ENCODE measurements around the gene ANGPTL2. TPM values are rescaled to one million over a fixed set of nuclear protein-coding genes. Genes with fewer than 3 reads are reported as not detected.

ANGPTL2 gene
- total RNA-seq, 1 donor from 2014 or later: 17.5 TPM

GRCh38 chr9:127095411-127095810 lies 27.0 kb downstream of the ANGPTL2 start:
- H3K36me3 ChIP-seq (ENCODE audit: insufficient read depth, low read length): no peaks in the 10 kb centered on the region
- H3K9ac ChIP-seq (ENCODE audit: low read length): no peak overlapping the region
- H3K27me3 ChIP-seq (ENCODE audit: insufficient read depth, low read length): peaks cover 38% of the 10 kb centered on the region
- Mint-ChIP-seq H3K4me1 (ENCODE audit: low read depth, unreplicated experiment) (no peaks in the 10 kb centered on the region), H3K27ac (ENCODE audit: unreplicated experiment) (no peak overlapping the region), H3K4me3 (ENCODE audit: unreplicated experiment) (no peak overlapping the region), H3K27me3 (ENCODE audit: low read depth, unreplicated experiment) (peaks cover 22% of the 10 kb centered on the region), H3K9me3 (ENCODE audit: unreplicated experiment) (no peaks in the 10 kb centered on the region), H3K36me3 (ENCODE audit: low read depth, unreplicated experiment) (peaks cover 3% of the 10 kb centered on the region)
- H3K4me1 ChIP-seq (ENCODE audit: insufficient read depth, low read length): peaks cover 10% of the 10 kb centered on the region
- no peak overlapping the region for H3K27ac ChIP-seq (ENCODE audit: low read depth, low read length)
- no peaks in the 10 kb centered on the region for H3K79me2 ChIP-seq (ENCODE audit: insufficient read depth, low read length)
- no peak for TF ChIP-seq CTCF (IDR thresholded peaks at IDR 0.05; ENCODE audit: insufficient read depth, low read depth, low read length)
- TF ChIP-seq EZH2 (IDR thresholded peaks at IDR 0.05; ENCODE audit: insufficient read depth, low read length): no peak
- H3K4me3 ChIP-seq (ENCODE audit: insufficient read depth, low read depth, low read length): no peak overlapping the region
- H3K4me2 ChIP-seq (ENCODE audit: low read length): no peak overlapping the region
- H3K9me3 ChIP-seq (ENCODE audit: insufficient read depth, low read depth, low read length): no peaks in the 10 kb centered on the region
- FAIRE-seq: no peak
- no peak overlapping the region for H2AFZ ChIP-seq (ENCODE audit: low read depth, low read length)
- no peak for DNase-seq (ENCODE audit: low read depth)
- H4K20me1 ChIP-seq (ENCODE audit: insufficient read depth, low read length): peaks cover 18% of the 10 kb centered on the region

- H3K27ac ChIP-seq (ENCODE audit: low read depth, low read length): no peak overlapping the region
- H3K9ac ChIP-seq (ENCODE audit: low read length): no peak overlapping the region
- peaks cover 52% of the 10 kb centered on the region for H3K27me3 ChIP-seq (ENCODE audit: insufficient read depth, low read length)
- no peaks in the 10 kb centered on the region for H3K9me3 ChIP-seq (ENCODE audit: insufficient read depth, low read depth, low read length)
- TF ChIP-seq EZH2 (IDR thresholded peaks at IDR 0.05; ENCODE audit: insufficient read depth, low read length): no peak
- TF ChIP-seq CTCF (IDR thresholded peaks at IDR 0.05; ENCODE audit: insufficient read depth, low read depth, low read length): no peak
- no peak overlapping the region for H3K4me2 ChIP-seq (ENCODE audit: low read length)
- FAIRE-seq (no peak), DNase-seq (ENCODE audit: low read depth) (no peak)
- peaks cover 6% of the 10 kb centered on the region for H3K36me3 Mint-ChIP-seq (ENCODE audit: low read depth, unreplicated experiment)
- peaks cover 18% of the 10 kb centered on the region for H4K20me1 ChIP-seq (ENCODE audit: insufficient read depth, low read length)
- no peaks in the 10 kb centered on the region for H3K9me3 Mint-ChIP-seq (ENCODE audit: unreplicated experiment)
- H3K4me1 Mint-ChIP-seq (ENCODE audit: low read depth, unreplicated experiment): no peaks in the 10 kb centered on the region
- no peak overlapping the region for H3K27ac Mint-ChIP-seq (ENCODE audit: unreplicated experiment)
- no peaks in the 10 kb centered on the region for H3K36me3 ChIP-seq (ENCODE audit: insufficient read depth, low read length)
- peaks cover 10% of the 10 kb centered on the region for H3K4me1 ChIP-seq (ENCODE audit: insufficient read depth, low read length)
- H3K4me3 Mint-ChIP-seq (ENCODE audit: unreplicated experiment): no peak overlapping the region
- H3K27me3 Mint-ChIP-seq (ENCODE audit: low read depth, unreplicated experiment): peaks cover 31% of the 10 kb centered on the region
- no peak overlapping the region for H2AFZ ChIP-seq (ENCODE audit: low read depth, low read length)
- H3K79me2 ChIP-seq (ENCODE audit: insufficient read depth, low read length): no peaks in the 10 kb centered on the region
- no peak overlapping the region for H3K4me3 ChIP-seq (ENCODE audit: insufficient read depth, low read depth, low read length)
Observed at GRCh38 chr9:127093319-127094020, 29.0 kb downstream of the ANGPTL2 start.

- Histone ChIP-seq H3K4me1 (ENCODE audit: insufficient read depth, low read length) (peaks cover 10% of the 10 kb centered on the region), H3K36me3 (ENCODE audit: insufficient read depth, low read length) (no peaks in the 10 kb centered on the region), H3K4me2 (ENCODE audit: low read length) (peak overlapping the region; percentile 23), H3K4me3 (ENCODE audit: insufficient read depth, low read depth, low read length) (no peak overlapping the region), H3K9me3 (ENCODE audit: insufficient read depth, low read depth, low read length) (no peaks in the 10 kb centered on the region), H3K79me2 (ENCODE audit: insufficient read depth, low read length) (no peaks in the 10 kb centered on the region), H2AFZ (ENCODE audit: low read depth, low read length) (no peak overlapping the region), H3K9ac (ENCODE audit: low read length) (no peak overlapping the region), H4K20me1 (ENCODE audit: insufficient read depth, low read length) (peaks cover 18% of the 10 kb centered on the region), H3K27ac (ENCODE audit: low read depth, low read length) (no peak overlapping the region), H3K27me3 (ENCODE audit: insufficient read depth, low read length) (peaks cover 48% of the 10 kb centered on the region)
- DNase-seq (ENCODE audit: low read depth) (peak; percentile 67), FAIRE-seq (no peak)
- H3K27me3 Mint-ChIP-seq (ENCODE audit: low read depth, unreplicated experiment): peaks cover 34% of the 10 kb centered on the region
- no peaks in the 10 kb centered on the region for H3K9me3 Mint-ChIP-seq (ENCODE audit: unreplicated experiment)
- peaks cover 10% of the 10 kb centered on the region for H3K36me3 Mint-ChIP-seq (ENCODE audit: low read depth, unreplicated experiment)
- H3K4me3 Mint-ChIP-seq (ENCODE audit: unreplicated experiment): no peak overlapping the region
- H3K27ac Mint-ChIP-seq (ENCODE audit: unreplicated experiment): no peak overlapping the region
- no peaks in the 10 kb centered on the region for H3K4me1 Mint-ChIP-seq (ENCODE audit: low read depth, unreplicated experiment)
- no peak for TF ChIP-seq EZH2 (IDR thresholded peaks at IDR 0.05; ENCODE audit: insufficient read depth, low read length)
- no peak for TF ChIP-seq CTCF (IDR thresholded peaks at IDR 0.05; ENCODE audit: insufficient read depth, low read depth, low read length)
Observed at GRCh38 chr9:127092041-127092608, 30.3 kb downstream of the ANGPTL2 start.

Data from astrocyte (in vitro differentiated cells and primary cell).